Ascending aorta (tissue), 2 donors: ENCODE data around the gene VOPP1. TPM values are rescaled to one million over a fixed set of nuclear protein-coding genes. Genes with fewer than 3 reads are reported as not detected.

Experiments
- DNase-seq, 2 donors: peaks; one replicate each; pipeline ENCODE4 v3.0.0-alpha.2; 2019; ENCODE audit warnings: low spot score in 2 of 2
- H3K27ac ChIP-seq, 2 donors: fragments of 200-600 bp; sonication (generic); one replicate each; pipeline ENCODE4 v1.5.1; 2016 to 2017; ENCODE audit warnings: mild to moderate bottlenecking in 1 of 2
- H3K27me3 ChIP-seq: fragments of 200-600 bp; sonication (generic); one replicate; pipeline ENCODE4 v1.5.1; 2017
- H3K36me3 ChIP-seq, 2 donors: fragments of 200-600 bp; sonication (generic); one replicate each; pipeline ENCODE4 v1.5.1; 2016
- H3K4me1 ChIP-seq, 2 donors: fragments of 200-600 bp; sonication (generic); one replicate each; pipeline ENCODE4 v1.5.1; 2016 to 2017; ENCODE audit warnings: mild to moderate bottlenecking in 1 of 2
- H3K4me3 ChIP-seq, 2 donors: fragments of 200-600 bp; sonication (generic); one replicate each; pipeline ENCODE4 v1.5.1; 2016 to 2017; ENCODE audit warnings: mild to moderate bottlenecking in 1 of 2
- H3K9me3 ChIP-seq, 2 donors: fragments of 200-600 bp; sonication (generic); one replicate each; pipeline ENCODE4 v1.5.1; 2016
- intact Hi-C: fragments of 100-400 bp; cut with DNase I; formaldehyde crosslinking; loops from one replicate; pipeline ENCODE4 v1.15.1; 2023
- total RNA-seq: library from RNA; depleted of rRNA; stranded (reverse); fragments of >200 nt; gene quantifications from one replicate; pipeline ENCODE4 v1.1.0, GENCODE V29; 2016
- TF ChIP-seq, protein P1 (sequence below), 3 experiments: fragments of 200-600 bp in 2 of 3; fragments of 450-650 bp in 1 of 3; sonication (generic) in 2 of 3; IDR thresholded peaks; one replicate each; pipeline ENCODE4 v1.5.1; 2016 to 2019; ENCODE audit warnings: antibody characterized with exemption in 3 of 3, mild to moderate bottlenecking in 1 of 3, moderate library complexity in 1 of 3

VOPP1 gene
- total RNA-seq, 1 donor from 2014 or later: 78.8 TPM

DNA sequence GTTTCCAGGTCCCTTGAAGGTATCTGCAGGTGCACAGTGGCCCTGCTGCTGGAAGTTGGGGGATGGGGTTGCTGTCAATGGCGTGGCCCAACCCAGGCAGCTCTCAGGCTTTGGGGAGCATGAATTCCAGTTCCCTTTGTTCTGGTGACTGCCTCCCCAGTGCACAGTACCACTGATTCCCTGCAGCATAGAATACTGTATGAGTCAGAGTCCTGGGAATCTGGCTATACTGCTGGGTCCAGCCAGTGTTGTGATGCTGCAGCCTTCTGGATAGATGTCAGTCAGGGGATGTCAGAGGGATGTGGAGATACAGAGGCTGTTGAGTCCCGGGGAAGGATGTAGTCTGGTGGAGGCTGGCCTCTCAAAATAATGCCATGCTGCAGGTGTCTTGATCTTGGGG is 107.9 kb downstream of the VOPP1 start:
- Histone ChIP-seq H3K9me3 (peaks cover 8 to 38% of the 10 kb centered on the region in 2 donors), H3K27ac (no peak overlapping the region), H3K36me3 (peaks cover 10 to 59% of the 10 kb centered on the region in 2 donors), H3K4me1 (no peaks in the 10 kb centered on the region), H3K4me3 (no peak overlapping the region), H3K27me3 (no peaks in the 10 kb centered on the region)
- intact Hi-C loops: no loop called here
- DNase-seq: no peak
- TF ChIP-seq, protein P1, sequence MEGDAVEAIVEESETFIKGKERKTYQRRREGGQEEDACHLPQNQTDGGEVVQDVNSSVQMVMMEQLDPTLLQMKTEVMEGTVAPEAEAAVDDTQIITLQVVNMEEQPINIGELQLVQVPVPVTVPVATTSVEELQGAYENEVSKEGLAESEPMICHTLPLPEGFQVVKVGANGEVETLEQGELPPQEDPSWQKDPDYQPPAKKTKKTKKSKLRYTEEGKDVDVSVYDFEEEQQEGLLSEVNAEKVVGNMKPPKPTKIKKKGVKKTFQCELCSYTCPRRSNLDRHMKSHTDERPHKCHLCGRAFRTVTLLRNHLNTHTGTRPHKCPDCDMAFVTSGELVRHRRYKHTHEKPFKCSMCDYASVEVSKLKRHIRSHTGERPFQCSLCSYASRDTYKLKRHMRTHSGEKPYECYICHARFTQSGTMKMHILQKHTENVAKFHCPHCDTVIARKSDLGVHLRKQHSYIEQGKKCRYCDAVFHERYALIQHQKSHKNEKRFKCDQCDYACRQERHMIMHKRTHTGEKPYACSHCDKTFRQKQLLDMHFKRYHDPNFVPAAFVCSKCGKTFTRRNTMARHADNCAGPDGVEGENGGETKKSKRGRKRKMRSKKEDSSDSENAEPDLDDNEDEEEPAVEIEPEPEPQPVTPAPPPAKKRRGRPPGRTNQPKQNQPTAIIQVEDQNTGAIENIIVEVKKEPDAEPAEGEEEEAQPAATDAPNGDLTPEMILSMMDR (IDR thresholded peaks at IDR 0.05): no peak

DNA sequence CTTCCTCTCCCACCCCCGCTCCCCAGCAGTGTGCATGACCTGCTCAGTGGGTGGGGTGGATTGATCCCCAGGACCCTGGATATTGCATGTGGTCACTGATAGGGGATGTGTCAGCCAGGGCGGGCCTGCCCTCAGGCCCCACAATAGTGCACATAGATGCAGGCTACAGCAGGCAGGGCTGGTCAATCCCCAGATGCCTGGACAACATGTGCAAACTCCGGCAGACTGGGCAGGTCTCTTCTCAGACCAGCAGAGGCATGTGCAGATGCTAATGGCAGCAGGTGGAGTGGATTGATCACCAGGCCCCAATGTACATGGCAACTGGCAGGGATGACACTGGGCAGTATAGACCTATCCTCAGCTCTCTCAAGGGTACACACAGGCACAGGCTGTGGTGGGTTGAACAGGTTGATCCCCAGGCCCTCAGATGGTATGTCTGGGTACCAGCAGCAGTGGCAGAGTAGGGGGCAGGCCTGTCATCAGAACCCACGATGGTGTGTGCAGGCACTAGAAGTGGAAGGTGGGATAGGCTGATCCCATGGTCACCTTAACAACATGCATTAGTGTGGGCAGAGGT is 108.5 kb downstream of the VOPP1 start:
- Histone ChIP-seq H3K4me1 (no peaks in the 10 kb centered on the region), H3K4me3 (no peak overlapping the region), H3K9me3 (peaks cover 8 to 44% of the 10 kb centered on the region in 2 donors), H3K27me3 (no peaks in the 10 kb centered on the region), H3K36me3 (peaks cover 10 to 54% of the 10 kb centered on the region in 2 donors), H3K27ac (no peak overlapping the region)
- intact Hi-C loops: no loop called here
- TF ChIP-seq, protein P1 (IDR thresholded peaks at IDR 0.05): no peak
- no peak for DNase-seq

DNA sequence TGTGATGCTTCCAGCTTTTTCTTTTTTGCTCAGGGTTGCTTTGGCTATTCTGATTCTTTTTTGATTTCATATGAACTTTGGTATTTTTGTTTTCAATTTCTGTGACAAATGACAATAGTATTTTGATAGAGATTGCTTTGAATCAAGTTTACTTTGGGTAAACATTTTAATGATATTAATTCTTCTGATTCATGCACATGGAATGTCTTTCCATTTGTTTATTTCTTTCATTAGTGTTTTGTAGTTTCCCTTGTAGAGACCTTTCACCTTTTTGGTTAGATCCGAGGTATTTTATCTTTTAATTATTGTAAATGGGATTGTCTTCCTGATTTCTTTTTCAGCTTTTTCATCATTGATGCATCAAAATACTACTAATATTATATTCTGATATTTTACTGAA is 114.0 kb downstream of the VOPP1 start:
- Histone ChIP-seq H3K4me3 (no peak overlapping the region), H3K27me3 (no peaks in the 10 kb centered on the region), H3K9me3 (peaks cover 8 to 68% of the 10 kb centered on the region in 2 donors), H3K4me1 (no peaks in the 10 kb centered on the region), H3K27ac (no peak overlapping the region), H3K36me3 (peaks cover 0 to under 1% of the 10 kb centered on the region in 2 donors)
- DNase-seq: no peak
- intact Hi-C loops: no loop called here
- TF ChIP-seq, protein P1 (IDR thresholded peaks at IDR 0.05): no peak

DNA sequence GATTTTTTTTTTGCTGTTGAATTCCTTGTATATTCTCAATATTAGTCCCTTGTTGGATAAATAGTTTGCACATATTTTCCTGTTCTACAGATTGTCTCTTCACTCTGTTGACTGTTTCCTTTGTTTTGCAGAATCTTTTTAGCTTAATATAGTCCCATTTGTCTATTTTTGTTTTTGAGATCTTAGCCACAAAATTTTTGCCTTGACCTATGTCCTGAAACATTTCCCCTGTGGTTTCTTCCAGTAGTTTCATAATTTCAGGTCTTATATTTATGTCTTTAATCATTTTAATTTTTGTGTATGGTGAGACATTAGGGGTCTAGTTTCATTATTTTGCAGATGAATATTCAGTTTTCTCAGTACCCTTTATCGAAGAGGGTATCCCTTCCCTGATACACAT is 114.5 kb downstream of the VOPP1 start:
- H3K9me3 ChIP-seq: peaks cover 8 to 68% of the 10 kb centered on the region in 2 donors
- DNase-seq: no peak
- no peaks in the 10 kb centered on the region for H3K4me1 ChIP-seq
- intact Hi-C loops: no loop called here
- H3K4me3 ChIP-seq: no peak overlapping the region
- no peak overlapping the region for H3K27ac ChIP-seq
- H3K36me3 ChIP-seq: no peaks in the 10 kb centered on the region
- TF ChIP-seq, protein P1 (IDR thresholded peaks at IDR 0.05): no peak
- no peaks in the 10 kb centered on the region for H3K27me3 ChIP-seq

DNA sequence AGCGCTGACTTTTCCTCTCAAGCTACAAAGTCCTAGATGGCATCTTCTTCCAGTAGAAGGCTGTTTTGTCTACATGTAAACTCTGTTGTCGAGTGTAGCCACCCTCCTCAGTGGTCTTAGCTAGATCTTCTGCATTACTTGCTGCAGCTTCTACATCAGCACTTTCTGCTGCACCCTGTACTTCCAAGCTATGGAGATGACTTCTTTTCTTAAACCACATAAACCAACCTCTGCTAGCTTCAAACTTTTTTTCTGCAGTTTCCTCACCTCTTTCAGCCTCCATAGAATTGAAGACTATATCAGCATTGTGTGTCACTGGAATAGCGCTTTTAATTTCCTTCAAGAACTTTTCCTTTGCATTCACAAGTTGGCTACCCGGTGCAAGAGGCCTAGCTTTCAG is 119.3 kb downstream of the VOPP1 start:
- Histone ChIP-seq H3K9me3 (peaks cover 0 to 28% of the 10 kb centered on the region in 2 donors), H3K36me3 (no peaks in the 10 kb centered on the region), H3K27me3 (no peaks in the 10 kb centered on the region), H3K4me3 (no peak overlapping the region), H3K27ac (no peak overlapping the region), H3K4me1 (no peaks in the 10 kb centered on the region)
- TF ChIP-seq, protein P1 (IDR thresholded peaks at IDR 0.05): no peak
- DNase-seq: no peak
- intact Hi-C loops: no loop called here
